SHP77 (cell line): Measurements from ENCODE around the gene GZF1.

Source experiments
- DNase-seq, 2 experiments: peaks; one replicate each; lab custom pipeline; 2025; lab: John Stamatoyannopoulos, UW

The GZF1 gene

GRCh38 chr20:23407781-23408464 is 45.9 kb downstream of the GZF1 start:
- DNase-seq, result no peak

- DNase-seq, result no peak
Observed at GRCh38 chr20:23408957-23409356, 47.0 kb downstream of the GZF1 start.

- DNase-seq, result no peak
Observed at GRCh38 chr20:23409800-23410199, 47.8 kb downstream of the GZF1 start.

- no peak for DNase-seq
Observed at GRCh38 chr20:23410916-23411695, 49.1 kb downstream of the GZF1 start.

- DNase-seq, result no peak
Observed at GRCh38 chr20:23412026-23412425, 50.0 kb downstream of the GZF1 start.

GRCh38 chr20:23413862-23414422 is 52.0 kb downstream of the GZF1 start:
- DNase-seq, result no peak

- no peak for DNase-seq
Observed at GRCh38 chr20:23414526-23415188, 52.7 kb downstream of the GZF1 start.

GRCh38 chr20:23415555-23415954 is 53.6 kb downstream of the GZF1 start:
- DNase-seq, result no peak

- DNase-seq, result no peak
Observed at GRCh38 chr20:23415959-23416583, 54.1 kb downstream of the GZF1 start.

- DNase-seq, result no peak
Observed at GRCh38 chr20:23417861-23418260, 55.9 kb downstream of the GZF1 start.

- no peak for DNase-seq
Observed at GRCh38 chr20:23419657-23419994, 57.6 kb downstream of the GZF1 start.

- peak in 1 of 2 experiments; percentile 27 for DNase-seq
Observed at GRCh38 chr20:23419995-23420901, 58.3 kb downstream of the GZF1 start.

- DNase-seq, result peak; percentile 95 to 99
Observed at GRCh38 chr20:23420943-23421931, 59.3 kb downstream of the GZF1 start, which contains the start of gene NAPB. TSS of gene NAPB (minus strand) at chr20:23421488. CDS start at chr20:23421402, 86 bp downstream.
